ENCODE measurements around the gene SPINT2. TPM values are rescaled to one million over a fixed set of nuclear protein-coding genes. Genes with fewer than 3 reads are reported as not detected.

SPINT2 gene
- total RNA-seq, 2 donors from 2014 or later, result 415 to 487 TPM

DNA sequence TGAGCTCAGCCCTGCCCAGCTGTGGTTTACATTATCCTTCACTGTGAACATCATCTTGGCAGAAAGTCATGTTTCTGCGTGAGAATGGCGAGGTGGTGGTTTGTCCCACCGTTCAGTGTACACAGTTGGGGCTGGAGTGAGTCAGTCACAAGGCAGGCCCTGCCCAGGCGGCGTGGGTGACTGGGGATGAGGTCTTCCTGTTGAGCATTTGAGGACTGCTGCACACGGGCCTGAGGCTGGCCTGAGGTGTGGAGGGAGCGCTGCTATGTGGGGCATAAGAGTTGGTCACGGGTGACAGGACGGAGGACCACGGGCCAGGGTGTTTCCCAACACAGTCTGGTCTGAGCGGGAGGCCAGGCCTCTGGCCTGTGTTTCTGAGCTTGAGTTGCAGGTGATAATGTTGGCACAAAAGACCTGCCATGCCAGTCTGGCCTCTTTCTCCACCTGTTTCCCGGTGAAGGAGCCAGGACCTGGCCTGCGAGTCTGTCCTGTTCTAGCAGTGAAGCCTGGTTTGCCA lies 26.3 kb downstream of the SPINT2 start:
- Mint-ChIP-seq H3K4me3 (no peak overlapping the region), H3K4me1 (no peaks in the 10 kb centered on the region), H3K9me3 (no peaks in the 10 kb centered on the region), H3K36me3 (ENCODE audit: low read depth) (peaks cover 73% of the 10 kb centered on the region), H3K27me3 (ENCODE audit: insufficient read depth) (no peaks in the 10 kb centered on the region), H3K27ac (peak overlapping the region; percentile 68)
- no peak for DNase-seq
- H3K4me1 ChIP-seq (ENCODE audit: control insufficient read depth, insufficient read depth, low read length), result no peaks in the 10 kb centered on the region
- WGBS, 2 experiments (ENCODE audit: insufficient coverage in 1 of 2, insufficient read length in 1 of 2), result 95 to 98% methylated on average over 8 to 13 of the region's 13 CpGs
- no peak for TF ChIP-seq CTCF (conservative IDR thresholded peaks at IDR 0.05)
- H3K9ac ChIP-seq (ENCODE audit: extremely low read depth, low read length, poor library complexity, severe bottlenecking), result no peak overlapping the region
- no peak overlapping the region for H3K27ac ChIP-seq (ENCODE audit: low read depth, low read length)
- H3K4me3 ChIP-seq (ENCODE audit: low read length), result no peak overlapping the region
- no peaks in the 10 kb centered on the region for H3K9me3 ChIP-seq (ENCODE audit: control insufficient read depth, low read length)
- no peaks in the 10 kb centered on the region for H3K27me3 ChIP-seq (ENCODE audit: control insufficient read depth, insufficient read depth, low read length, poor library complexity, severe bottlenecking)
- H3K36me3 ChIP-seq (ENCODE audit: control insufficient read depth, insufficient read depth, low read length), result peaks cover 62% of the 10 kb centered on the region

- Mint-ChIP-seq H3K4me3 (no peak overlapping the region), H3K36me3 (ENCODE audit: low read depth) (peaks cover 64% of the 10 kb centered on the region), H3K27me3 (ENCODE audit: insufficient read depth) (no peaks in the 10 kb centered on the region), H3K4me1 (no peaks in the 10 kb centered on the region), H3K27ac (no peak overlapping the region), H3K9me3 (peaks cover 2% of the 10 kb centered on the region)
- no peak overlapping the region for H3K27ac ChIP-seq (ENCODE audit: low read depth, low read length)
- WGBS, 2 experiments (ENCODE audit: insufficient coverage in 1 of 2, insufficient read length in 1 of 2), result 94 to 97% methylated on average over 11 to 15 of the region's 15 CpGs
- no peak for TF ChIP-seq CTCF (conservative IDR thresholded peaks at IDR 0.05)
- no peaks in the 10 kb centered on the region for H3K27me3 ChIP-seq (ENCODE audit: control insufficient read depth, insufficient read depth, low read length, poor library complexity, severe bottlenecking)
- no peaks in the 10 kb centered on the region for H3K4me1 ChIP-seq (ENCODE audit: control insufficient read depth, insufficient read depth, low read length)
- H3K9me3 ChIP-seq (ENCODE audit: control insufficient read depth, low read length), result no peaks in the 10 kb centered on the region
- DNase-seq, result no peak
- H3K9ac ChIP-seq (ENCODE audit: extremely low read depth, low read length, poor library complexity, severe bottlenecking), result no peak overlapping the region
- H3K4me3 ChIP-seq (ENCODE audit: low read length), result no peak overlapping the region
- peaks cover 58% of the 10 kb centered on the region for H3K36me3 ChIP-seq (ENCODE audit: control insufficient read depth, insufficient read depth, low read length)
Measured at GRCh38 chr19:38291855-38292254, 27.5 kb downstream of the SPINT2 start.

GRCh38 chr19:38293281-38293680 lies 28.9 kb downstream of the SPINT2 start:
- no peaks in the 10 kb centered on the region for H3K4me1 ChIP-seq (ENCODE audit: control insufficient read depth, insufficient read depth, low read length)
- no peaks in the 10 kb centered on the region for H3K4me1 Mint-ChIP-seq
- H3K27me3 Mint-ChIP-seq (ENCODE audit: insufficient read depth), result no peaks in the 10 kb centered on the region
- no peak overlapping the region for H3K27ac Mint-ChIP-seq
- WGBS, 2 experiments (ENCODE audit: insufficient coverage in 1 of 2, insufficient read length in 1 of 2), result 95 to 96% methylated on average over 7 to 9 of the region's 9 CpGs
- H3K9me3 ChIP-seq (ENCODE audit: control insufficient read depth, low read length), result no peaks in the 10 kb centered on the region
- H3K4me3 Mint-ChIP-seq, result no peak overlapping the region
- peaks cover 50% of the 10 kb centered on the region for H3K36me3 ChIP-seq (ENCODE audit: control insufficient read depth, insufficient read depth, low read length)
- no peaks in the 10 kb centered on the region for H3K27me3 ChIP-seq (ENCODE audit: control insufficient read depth, insufficient read depth, low read length, poor library complexity, severe bottlenecking)
- no peak overlapping the region for H3K27ac ChIP-seq (ENCODE audit: low read depth, low read length)
- no peak for TF ChIP-seq CTCF (conservative IDR thresholded peaks at IDR 0.05)
- H3K9ac ChIP-seq (ENCODE audit: extremely low read depth, low read length, poor library complexity, severe bottlenecking), result no peak overlapping the region
- H3K9me3 Mint-ChIP-seq, result peaks cover 5% of the 10 kb centered on the region
- no peak overlapping the region for H3K4me3 ChIP-seq (ENCODE audit: low read length)
- peaks cover 52% of the 10 kb centered on the region for H3K36me3 Mint-ChIP-seq (ENCODE audit: low read depth)
- DNase-seq, result no peak
